GM10266 (cell line): Measurements from ENCODE around the gene LHFPL2.

ENCODE experiments used
- DNase-seq: peaks from one replicate; pipeline ENCODE4 v3.0.0; 2012; ENCODE audit errors: extremely low spot score
- CTCF ChIP-seq: IDR thresholded peaks from 2 replicates; pipeline ENCODE4 v1.5.1; 2012; ENCODE audit warnings: mild to moderate bottlenecking, low read depth; ENCODE audit not compliant: control insufficient read depth, insufficient read depth; ENCODE audit errors: missing control alignments

LHFPL2 gene

GRCh38 chr5:78631931-78632330, 16.6 kb downstream of the LHFPL2 start:
- no peak for TF ChIP-seq CTCF

DNA sequence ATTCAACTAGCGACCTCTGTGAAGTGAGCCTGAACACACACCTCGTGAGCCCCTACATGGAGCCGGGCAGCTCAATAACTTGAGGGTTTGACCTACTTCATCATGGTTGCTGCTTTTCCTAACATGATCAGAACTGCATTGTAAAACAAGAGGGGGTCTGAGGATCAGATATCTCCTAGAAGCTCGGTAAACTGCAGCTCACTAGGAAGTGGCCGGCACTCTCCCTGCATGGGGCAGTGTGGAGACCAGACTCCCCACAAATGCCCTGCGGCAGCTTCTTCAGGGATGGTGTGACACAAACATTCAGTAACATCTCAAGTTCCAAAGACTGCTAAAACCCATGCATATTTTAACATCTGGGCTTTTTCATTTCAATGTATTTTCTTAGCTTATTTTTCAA, 18.5 kb downstream of the LHFPL2 start:
- TF ChIP-seq CTCF: no peak
- no peak for DNase-seq

More at GRCh38 chr5:78631931-78632330, 16.6 kb downstream of the LHFPL2 start:
- DNase-seq: no peak

DNA sequence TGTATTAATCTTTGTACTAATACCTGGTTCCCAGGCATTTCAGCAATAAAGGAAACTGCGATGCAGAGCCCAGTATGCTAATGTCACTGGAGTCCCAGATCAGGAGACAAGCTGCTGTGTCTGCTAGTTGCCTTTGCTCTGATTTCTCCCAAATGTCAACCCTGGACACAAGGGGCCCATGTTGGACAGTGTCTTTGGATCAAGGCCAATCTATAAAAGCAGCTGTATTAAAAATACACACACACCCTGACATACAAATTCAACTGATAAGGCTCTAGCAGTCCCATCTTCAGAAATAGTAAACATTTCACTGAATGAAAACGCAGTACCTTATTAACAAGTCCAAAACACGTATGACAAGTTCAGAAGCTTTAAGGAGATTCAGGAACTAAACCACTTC, 18.9 kb downstream of the LHFPL2 start:
- DNase-seq: no peak
- no peak for TF ChIP-seq CTCF

DNA sequence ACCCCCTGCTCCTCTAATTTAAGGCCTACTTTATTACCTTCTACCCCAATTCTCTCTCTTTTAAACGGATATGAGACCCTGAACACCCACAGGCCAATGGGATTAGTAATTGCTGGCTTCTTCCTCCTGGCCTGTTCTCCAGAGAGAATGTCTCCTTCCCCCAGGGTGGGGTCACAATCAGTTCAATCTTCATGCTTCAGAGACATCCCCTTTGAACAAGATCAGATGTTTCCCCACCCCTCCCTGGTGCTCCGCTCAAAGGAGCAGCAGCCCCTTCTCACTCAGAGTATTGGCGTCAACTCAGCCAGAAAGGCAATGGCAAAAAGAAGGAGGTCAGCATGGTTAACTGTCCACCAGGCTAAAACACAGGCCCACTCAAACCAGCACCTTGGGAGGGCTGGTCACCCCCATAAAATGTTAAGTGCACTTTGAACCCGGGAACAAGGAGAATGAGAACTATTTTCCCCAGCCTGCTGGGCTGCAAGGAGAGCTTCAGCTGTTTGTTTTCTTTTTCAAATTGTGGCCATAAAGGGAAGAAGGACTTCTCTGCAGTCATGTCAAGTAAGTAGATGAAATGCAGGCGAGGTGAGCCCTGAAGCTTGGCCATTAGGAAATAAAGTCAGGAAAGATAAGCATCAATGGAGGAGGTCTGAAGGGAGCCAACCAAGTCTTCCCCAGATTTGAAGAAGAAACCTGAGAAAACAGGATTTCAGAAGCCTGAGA, 20.1 kb downstream of the LHFPL2 start:
- DNase-seq: no peak
- no peak for TF ChIP-seq CTCF

GRCh38 chr5:78627766-78628165, 20.8 kb downstream of the LHFPL2 start:
- DNase-seq: no peak

GRCh38 chr5:78627175-78627574, 21.4 kb downstream of the LHFPL2 start:
- TF ChIP-seq CTCF: no peak
- DNase-seq: no peak

More at GRCh38 chr5:78627766-78628165, 20.8 kb downstream of the LHFPL2 start:
- TF ChIP-seq CTCF: no peak

- DNase-seq: no peak
- no peak for TF ChIP-seq CTCF
Measured at GRCh38 chr5:78626009-78626571, 22.5 kb downstream of the LHFPL2 start.
